OCI-M2 (cell line): ENCODE data around the gene GATA3.

Experiments used
- DNase-seq: peaks from one replicate; lab custom pipeline; 2025; ENCODE audit not compliant: unreplicated experiment; lab: John Stamatoyannopoulos, UW

GATA3 gene

DNA sequence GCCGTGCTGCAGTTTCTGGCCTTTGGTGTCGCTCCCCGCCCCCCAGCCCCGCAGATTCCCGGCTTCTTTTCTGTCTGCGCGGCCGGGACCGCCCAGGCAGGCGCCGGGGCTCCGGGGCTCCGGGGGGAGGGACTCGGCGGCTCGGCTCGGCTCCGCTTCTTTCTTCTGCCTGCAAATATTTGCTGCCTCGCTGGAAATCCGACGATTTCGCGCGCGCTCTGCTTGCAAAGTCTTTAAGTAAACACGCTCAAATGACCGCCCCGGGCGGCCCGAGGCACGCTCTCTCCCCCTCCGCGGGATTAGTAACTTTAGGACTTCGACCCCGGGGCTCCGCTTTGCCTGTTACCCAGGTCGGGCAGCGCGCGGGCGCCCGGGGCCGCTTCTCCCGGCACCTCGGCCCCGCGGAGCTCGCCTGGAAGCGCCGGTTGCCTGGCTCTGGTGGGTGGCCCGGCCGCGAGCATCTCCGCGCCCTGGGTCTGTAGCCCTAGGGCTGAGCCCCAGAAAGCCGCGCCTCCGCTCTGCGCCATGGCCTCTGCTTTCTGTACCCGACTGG, 3.9 kb upstream of the GATA3 start:
- no peak for DNase-seq

DNA sequence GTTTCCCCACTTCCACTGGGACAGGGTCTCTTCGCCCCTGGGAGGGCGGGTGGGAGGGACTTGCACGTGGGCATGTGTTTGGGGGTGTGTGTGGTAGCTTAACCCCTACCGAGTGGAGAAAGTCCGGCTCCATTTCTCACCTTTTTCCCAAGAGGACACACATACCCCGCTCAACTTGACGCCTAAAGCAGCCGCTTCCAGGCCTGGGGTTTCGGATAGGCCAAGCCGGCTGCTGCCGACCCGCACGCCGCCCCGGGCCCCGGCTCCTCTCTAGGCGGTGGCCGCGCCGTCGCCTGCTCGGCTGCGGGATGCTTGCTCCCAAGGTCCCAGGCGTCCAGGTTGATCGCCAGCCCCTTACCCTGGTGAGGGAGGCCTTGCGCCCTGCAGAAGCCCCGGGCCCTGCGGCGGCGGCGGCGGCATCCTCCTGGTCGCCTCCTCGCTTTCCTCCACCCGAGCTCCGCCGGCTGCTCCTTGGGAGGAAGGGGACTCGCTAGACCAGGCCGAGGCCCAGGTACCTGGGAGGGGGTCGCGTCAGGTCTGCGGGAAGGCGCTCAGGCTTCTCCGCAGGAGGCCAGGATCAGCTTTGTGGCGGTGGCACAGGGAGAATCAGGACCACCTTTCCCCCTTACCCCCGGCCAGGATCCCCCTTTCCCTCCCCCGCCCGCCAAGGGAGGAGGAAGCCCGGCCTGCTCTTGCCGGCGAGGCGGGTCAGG, 3.2 kb upstream of the GATA3 start:
- DNase-seq, result no peak

DNA sequence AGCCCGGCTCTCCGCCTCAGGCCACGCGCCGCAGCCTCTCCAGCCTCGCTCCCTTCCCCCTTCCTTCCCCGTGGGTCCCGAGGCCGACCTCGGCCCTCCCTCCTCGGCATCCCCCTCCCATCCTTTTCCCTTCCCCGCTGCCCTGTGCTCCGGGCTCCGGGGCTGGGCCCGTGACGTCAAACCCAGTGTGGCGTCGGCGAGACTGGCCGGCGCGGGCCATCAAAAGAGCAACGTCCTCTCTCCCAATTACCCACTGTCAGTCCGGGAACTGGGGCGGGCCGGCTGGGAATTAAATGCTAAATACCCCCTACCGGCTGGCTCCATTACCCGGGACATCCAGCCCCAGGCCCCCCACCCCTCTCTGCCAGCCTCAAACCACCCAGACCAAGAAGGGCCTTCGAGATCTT, 2.6 kb upstream of the GATA3 start:
- no peak for DNase-seq

DNA sequence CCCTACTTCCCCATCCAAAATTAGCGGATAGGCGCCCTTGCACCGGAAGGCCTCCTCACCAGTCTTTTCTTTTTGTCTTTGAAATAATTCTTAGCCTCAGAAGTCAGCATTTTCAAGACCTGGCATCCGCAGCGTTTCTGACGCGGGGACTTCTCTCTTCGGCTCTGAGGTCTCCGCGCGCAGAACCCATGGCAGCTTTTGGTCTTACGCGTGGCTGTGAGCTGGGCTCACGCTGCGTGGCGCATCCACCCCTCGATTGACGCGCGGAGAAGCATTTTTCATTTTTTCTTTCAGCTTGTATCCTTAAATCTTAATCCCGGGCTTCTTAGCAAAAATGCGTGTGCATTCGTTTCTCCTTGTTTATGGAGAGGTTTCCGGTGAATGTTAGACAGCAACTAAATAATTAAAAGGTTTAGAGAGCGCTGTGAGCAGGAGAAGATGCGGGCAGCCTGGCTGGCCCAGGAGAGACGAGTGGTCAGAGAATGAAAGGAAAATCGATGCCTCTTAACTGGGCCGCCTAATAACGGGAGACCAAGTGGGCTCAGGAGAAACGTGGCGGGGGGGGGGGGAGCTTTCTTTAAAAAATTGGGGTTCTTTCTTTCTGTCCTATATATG, 2.0 kb upstream of the GATA3 start:
- no peak for DNase-seq

DNA sequence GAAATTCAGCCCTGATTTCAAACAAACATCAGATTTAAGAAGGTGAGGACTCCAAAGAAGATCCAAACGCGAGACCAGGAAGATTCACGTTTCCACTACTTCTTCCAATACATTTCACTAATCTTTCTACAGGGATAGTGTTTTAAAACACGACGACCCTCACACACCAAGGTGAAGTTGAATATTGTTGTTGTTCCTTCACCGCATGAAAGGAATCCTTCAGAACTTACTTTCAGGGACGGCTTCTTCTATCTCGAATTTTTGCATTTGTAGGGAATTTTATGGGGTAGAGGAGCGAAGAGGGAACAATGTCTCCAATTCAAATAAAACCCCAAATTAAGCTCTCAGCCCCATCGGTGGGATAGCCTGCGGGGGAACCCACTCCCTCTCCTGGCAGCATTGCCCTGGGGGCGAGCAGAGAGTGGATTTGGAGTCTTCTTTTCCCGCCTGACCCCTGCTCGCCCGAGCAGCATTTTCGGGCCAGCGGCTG, 1.5 kb upstream of the GATA3 start:
- no peak for DNase-seq

DNA sequence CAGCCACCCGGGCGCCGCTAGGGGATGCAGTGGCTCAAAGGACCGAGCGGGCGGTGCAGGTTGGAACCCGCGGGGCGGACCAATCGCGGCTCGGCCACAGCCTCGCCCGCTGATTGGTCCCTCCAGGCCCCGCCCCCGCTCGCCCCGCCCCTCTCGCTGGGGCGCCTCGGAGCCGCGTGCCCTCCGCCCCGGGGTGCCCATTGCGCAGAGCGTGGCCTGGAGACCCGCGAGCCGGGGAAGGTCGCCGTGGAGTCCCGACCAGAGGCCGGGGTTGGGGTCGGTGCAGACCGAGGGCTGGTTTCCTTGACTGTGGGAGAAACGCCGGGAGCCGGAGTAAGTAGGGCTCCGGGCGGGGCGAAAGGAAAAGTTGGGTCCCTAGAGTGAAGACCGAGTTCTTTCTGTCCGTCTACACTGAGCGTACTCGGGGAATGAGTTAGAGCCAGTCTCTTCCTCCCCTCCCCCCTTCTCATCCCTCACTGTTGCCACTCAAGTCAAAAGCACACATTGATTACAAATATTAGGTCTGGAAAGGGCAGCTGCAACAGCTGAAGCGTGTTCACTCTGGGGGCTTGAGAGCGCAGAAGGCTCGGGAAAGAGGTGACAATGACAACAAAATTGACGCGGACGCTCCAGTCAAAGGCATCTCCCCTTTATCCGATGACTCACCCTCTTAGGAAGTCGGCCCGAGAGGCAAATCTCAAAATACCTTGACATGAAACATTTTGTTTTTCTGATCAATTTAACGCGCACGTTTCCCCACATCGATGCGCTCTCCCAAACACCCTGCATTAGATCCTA, 843 bp upstream of the GATA3 start:
- DNase-seq, result peak; percentile 43

DNA sequence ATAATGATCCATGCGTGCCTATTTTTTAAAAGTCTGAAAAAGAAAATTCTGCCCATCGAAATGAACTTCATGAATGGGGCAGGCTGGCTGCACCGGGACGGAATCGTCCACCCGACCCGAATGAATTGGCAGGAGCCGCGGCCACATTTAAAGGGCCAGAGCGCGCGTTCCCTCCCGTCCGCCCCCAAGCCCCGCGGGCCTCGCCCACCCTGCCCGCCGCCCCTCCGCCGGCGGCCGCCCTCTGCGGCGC, 319 bp upstream of the GATA3 start:
- no peak for DNase-seq

DNA sequence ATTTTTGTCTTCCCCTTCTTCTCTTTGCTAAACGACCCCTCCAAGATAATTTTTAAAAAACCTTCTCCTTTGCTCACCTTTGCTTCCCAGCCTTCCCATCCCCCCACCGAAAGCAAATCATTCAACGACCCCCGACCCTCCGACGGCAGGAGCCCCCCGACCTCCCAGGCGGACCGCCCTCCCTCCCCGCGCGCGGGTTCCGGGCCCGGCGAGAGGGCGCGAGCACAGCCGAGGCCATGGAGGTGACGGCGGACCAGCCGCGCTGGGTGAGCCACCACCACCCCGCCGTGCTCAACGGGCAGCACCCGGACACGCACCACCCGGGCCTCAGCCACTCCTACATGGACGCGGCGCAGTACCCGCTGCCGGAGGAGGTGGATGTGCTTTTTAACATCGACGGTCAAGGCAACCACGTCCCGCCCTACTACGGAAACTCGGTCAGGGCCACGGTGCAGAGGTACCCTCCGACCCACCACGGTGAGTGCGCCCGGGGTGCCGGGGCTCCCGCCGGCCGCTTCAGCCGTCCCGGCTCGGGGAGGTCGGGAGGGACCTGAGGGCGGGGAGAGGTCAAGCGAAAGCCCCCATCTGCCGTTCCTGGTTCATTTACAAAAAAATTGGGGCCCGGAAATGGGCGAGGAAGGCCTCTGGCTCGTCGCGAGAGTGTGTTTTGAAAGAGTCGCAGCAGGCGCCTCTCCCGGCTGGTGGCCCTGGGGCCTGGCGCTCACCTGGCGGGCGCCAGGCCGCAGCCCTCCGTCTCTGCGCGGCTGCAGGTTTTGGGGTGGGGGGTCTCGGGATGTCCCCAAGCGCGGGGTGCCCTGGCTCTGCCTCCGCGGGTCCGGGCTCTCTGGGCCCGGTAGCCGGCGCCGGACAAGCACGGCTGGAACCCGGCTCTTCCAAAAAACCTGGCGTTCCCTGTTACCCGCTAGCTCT, 1.2 kb downstream of the GATA3 start:
- DNase-seq, result no peak

DNA sequence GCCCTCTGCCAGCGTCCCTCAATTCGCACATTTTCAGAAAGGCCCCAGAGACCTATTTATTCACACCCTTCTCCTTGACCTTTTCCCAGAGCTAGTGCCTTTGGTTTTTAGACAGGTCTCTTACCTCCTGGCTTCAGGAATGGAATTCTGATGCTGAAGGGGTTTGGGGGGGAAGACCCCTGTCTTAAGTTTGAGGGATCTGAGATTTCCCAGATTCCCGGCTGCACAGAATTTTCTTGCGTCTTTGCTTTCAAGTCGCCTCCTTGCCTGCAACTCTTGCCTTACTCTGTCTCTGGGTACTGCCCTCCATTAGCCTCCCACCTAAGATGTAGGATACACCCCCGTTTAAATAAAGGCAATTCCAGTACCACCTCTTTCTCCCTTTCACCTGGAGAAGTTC, 1.9 kb downstream of the GATA3 start:
- no peak for DNase-seq

DNA sequence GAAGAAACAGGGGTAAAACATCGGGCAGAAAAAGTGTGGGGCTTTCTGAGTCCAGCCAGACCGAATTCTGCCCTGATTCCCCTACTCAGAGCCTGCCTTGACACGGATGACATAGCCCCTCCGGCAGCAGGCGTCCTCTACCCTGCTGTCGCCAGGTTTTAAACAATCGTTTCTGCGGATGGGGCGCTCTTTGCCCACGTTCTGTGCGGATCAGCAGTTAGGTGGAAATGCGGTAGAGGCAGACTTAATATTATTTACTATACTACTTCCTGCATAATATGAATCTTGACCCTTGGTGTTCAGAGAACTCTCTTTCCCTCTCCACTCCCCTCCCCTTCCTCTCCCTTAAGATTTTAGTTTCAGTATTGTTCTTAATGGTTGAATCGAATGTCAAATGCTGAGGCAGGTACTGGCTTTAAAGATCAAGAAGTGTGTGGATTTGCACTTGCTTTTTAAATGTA, 2.4 kb downstream of the GATA3 start:
- DNase-seq, result no peak

DNA sequence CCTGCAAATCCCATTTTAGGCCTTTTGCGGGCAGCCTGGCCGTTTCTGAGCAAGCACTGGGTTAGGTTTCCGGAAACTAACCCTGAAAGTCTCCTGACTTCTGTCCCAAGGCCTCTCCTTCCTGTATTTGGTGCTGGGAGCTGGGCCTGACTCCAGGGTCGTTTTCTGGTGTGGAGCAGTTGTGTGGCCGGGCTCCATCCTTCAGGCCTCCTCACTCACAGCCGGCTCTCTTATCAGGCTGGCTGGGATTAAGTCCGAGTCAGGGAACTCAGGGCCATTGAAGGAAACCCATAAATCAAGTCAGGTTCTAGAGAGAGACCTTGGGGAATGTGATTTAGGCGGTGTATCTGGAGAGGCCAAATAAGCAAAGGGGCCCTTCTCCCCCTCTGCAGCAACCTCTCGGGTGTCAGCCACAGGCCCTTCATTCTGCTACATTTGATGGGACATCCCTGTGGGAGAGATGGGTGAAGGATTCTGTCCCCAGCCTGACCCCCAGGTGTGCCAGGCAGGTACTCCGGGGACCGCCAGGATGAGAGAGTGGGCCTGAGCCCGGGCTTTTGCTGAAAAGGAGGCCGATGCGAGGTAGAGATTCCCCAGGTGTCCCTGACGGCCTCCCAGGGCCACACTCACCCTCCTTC, 3.3 kb downstream of the GATA3 start:
- DNase-seq, result no peak

DNA sequence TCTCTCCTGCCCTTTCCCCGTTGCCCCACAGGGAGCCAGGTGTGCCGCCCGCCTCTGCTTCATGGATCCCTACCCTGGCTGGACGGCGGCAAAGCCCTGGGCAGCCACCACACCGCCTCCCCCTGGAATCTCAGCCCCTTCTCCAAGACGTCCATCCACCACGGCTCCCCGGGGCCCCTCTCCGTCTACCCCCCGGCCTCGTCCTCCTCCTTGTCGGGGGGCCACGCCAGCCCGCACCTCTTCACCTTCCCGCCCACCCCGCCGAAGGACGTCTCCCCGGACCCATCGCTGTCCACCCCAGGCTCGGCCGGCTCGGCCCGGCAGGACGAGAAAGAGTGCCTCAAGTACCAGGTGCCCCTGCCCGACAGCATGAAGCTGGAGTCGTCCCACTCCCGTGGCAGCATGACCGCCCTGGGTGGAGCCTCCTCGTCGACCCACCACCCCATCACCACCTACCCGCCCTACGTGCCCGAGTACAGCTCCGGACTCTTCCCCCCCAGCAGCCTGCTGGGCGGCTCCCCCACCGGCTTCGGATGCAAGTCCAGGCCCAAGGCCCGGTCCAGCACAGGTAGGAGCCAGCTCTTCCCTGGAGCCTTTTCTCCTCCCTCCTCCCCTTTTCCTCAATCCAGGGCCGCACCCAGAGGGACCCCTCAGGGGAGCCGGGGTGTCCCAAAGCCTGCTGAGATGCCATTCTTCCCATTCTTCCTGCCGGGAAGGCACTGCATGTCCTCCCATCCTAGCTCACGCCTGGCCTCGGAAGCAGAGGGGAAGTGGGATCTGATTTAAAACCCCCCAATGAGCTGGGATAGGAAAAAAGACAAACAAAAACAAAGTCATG, 4.0 kb downstream of the GATA3 start:
- no peak for DNase-seq

DNA sequence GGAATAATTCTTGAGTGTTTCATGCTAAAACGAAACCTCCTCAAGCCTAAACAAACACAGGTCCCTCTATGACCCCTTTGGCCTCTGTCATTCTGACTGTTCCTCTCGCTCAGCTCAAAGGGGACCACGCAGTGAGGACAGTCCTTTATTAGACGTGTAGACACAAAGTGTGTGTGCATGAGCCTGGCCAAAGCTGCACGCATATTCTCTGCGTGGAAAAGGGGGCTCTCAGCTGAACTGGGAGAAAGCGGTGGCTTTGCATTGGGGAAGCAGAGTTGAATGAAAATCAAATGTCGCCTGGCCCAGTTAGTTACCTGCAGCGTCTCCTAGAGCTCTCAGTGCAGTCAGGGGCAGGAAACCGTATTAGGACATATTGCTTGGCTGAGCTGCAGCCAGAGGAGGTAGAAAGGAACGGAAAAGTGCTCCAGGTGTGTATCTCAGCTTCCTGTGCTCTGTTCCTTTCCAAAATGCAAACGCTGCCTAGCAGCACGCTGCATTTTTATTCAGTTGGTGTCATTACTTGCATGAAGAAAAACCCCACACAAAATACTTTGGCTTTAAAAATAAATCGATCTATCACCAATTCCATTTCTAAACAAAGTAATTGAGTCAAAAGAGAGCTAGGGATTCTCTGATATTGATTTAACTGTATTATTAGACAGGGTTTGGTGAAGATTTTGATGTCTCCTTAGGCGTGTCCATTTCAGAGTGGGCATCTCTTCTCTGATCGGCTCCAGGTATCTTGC, 4.9 kb downstream of the GATA3 start:
- no peak for DNase-seq

DNA sequence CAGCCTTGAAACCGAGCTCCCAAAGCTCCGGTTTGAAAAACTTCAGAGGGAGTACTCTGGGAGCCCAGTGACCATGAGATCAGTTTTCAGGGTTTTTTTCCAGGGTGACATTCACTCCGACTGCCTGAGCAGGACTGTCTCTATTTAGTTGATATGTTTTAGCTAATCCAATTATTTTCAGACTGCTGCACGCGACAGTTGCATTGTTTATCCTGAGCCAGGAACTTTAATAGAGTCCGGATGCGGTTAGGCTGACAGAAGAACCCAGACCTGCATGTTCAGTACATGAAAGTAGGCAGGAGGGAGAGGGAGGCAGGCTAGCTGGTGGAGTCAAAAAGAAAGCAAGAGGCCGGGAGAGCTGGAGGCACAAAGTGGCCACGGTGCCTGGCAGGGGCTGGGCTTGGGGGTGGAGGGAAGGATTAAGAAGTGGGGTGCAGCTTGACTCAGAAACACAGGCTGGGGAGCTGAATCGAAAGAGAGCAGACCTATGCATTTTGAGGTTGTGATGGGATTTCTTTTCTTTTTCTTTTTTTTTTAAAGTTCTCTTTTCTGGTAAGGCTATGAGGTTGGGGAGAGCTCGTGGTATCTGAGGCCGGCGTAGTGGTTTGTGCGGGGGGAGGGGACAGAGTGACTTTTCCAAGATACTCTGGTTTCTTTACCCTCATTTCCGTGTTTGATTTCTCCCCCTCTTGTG, 5.7 kb downstream of the GATA3 start:
- DNase-seq, result no peak

DNA sequence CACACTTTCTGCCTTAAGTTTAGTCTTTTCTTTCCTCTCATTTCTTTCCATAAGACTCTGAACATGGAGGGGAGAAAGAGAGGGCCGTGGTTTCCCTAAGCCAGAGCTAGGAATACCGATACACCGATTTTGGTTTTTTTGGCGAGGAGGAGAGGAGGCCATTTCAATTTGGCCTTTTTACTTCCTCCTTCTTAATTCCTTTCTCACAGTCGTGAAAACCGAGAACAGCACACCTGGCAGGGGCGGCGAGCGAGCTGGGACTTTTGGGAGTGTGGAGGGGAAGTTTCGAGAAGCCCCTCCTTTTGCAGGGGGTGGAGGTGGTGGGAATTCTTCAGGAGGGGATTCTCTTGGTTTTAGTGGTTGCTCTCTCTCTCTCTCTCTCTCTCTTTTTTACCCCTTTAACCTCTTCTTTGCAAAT, 6.2 kb downstream of the GATA3 start:
- DNase-seq, result no peak

DNA sequence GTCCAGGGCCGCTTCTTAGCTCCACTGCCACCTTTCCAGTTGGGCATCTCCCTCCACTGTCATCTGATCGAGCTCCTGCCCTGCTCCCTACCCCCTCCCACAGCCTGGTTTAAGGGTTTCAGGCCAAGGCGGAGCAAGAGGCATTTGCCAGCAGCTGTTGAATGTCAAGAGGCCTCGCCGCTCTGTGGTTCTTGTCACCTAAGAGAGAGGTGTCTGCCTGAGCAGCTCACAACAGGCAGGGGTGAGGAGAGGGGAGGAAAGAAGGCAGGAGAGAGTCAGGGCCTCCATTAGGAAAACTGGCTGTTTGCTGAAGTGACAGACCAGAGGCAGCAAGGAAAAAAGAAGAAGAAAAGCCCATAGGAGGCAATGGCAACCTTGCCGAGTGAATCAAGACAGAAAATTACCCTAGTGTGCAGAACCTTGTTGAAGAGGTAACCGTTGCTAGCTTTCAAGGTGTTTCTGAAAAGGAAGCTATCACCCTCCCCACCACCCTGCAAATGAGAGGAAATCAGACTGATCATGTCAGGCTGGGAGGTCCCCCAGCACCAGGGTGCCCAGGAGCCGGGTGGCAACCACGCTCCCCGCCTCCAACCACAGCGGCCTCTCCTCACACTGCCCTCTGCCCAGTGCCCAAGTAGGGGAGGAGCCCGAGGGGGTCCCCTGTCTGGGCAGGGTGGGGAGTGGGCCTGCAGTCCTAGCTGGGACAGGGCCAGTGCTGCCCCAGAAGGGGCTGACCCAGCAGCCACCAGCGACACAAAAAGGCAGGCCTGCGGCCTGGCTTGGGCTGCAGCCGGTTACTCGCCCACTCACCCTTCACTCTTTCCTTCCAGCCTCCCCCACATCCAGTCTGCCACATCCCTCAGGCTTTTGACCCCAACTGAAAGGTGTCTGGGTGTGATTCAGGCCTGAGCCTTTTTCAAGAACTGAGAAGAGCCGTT, 7.1 kb downstream of the GATA3 start:
- DNase-seq, result no peak
